C4-2B (cell line): Measurements from ENCODE around the gene ZNF133.

ENCODE experiments used
- H3K27ac ChIP-seq: fragments of 450-650 bp; 2 replicates; pipeline ENCODE4 v1.5.1; 2017
- ZFX ChIP-seq: fragments of 450-650 bp; IDR thresholded peaks from 2 replicates; pipeline ENCODE4 v1.6.1; 2017
- TF ChIP-seq, protein P1 (sequence below): fragments of 450-650 bp; conservative IDR thresholded peaks from 2 replicates; pipeline ENCODE4 v1.5.1; 2017; ENCODE audit warnings: mild to moderate bottlenecking

ZNF133 gene

DNA sequence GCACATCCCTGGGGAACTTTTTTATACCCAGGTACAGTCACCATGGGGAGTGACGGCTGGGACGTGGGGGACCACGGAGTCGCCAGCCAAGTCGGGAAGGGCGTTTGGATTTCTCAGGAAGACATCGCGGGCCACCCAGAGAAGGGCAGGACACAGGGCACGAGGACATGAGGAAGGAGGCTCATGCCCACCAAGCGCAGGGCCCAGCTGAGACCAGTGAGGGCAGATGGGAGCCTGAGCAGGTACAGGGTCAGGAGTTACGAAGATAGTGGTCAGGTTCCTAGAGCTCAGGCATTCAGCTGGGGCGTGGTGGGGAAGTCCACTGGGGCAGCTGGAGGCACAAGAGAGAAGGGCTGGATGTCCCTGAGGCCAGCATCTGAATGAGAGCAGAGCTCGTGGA, 74.6 kb downstream of the ZNF133 start:
- no peak for TF ChIP-seq ZFX
- TF ChIP-seq, protein P1, sequence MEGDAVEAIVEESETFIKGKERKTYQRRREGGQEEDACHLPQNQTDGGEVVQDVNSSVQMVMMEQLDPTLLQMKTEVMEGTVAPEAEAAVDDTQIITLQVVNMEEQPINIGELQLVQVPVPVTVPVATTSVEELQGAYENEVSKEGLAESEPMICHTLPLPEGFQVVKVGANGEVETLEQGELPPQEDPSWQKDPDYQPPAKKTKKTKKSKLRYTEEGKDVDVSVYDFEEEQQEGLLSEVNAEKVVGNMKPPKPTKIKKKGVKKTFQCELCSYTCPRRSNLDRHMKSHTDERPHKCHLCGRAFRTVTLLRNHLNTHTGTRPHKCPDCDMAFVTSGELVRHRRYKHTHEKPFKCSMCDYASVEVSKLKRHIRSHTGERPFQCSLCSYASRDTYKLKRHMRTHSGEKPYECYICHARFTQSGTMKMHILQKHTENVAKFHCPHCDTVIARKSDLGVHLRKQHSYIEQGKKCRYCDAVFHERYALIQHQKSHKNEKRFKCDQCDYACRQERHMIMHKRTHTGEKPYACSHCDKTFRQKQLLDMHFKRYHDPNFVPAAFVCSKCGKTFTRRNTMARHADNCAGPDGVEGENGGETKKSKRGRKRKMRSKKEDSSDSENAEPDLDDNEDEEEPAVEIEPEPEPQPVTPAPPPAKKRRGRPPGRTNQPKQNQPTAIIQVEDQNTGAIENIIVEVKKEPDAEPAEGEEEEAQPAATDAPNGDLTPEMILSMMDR: no peak
- H3K27ac ChIP-seq: no peak overlapping the region

DNA sequence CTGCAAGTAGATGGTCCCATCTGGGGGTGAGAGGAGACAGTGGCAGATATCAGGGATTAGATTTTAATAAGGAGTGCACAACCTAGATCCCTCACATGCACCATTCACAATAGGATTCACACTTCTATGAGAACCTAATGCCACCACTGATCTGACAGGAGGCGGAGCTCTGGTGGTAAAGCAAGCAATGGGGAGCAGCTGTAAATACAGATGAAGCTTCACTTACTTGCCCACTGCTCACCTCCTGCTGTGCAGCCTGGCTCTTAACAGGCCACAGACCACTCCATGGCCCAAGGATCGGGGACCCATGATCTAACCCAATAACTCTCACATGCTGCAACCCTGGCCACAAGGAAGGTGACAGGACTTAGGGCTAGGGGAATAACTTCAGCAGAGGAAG, 75.4 kb downstream of the ZNF133 start:
- TF ChIP-seq, protein P1: no peak
- no peak for TF ChIP-seq ZFX
- no peak overlapping the region for H3K27ac ChIP-seq

DNA sequence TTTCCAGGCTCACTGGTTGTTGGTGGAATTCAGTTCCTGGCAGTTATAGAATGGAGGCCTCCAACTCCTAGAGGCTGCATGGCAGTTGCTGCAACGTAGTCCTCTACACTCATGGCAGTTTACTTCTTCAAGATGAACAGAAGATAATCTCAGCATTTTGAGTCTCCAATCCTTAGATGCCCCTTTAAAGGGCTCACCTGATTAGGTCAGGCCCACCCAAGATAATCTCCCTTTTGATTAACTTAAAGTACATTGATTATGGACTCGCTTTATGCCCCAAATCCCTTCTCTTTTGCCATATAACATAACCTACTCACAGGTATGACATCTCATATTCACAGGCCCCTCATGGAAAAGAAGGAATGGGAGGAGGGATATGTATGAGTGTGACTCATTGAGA, 76.4 kb downstream of the ZNF133 start:
- TF ChIP-seq, protein P1: no peak
- TF ChIP-seq ZFX: no peak
- no peak overlapping the region for H3K27ac ChIP-seq
